ENCODE results near the gene CTBP2. TPM values are rescaled to one million over a fixed set of nuclear protein-coding genes. Genes with fewer than 3 reads are reported as not detected.
A peak's percentile ranks its signal among the peaks of the same experiment; 100 is the strongest.

CTBP2 gene
- total RNA-seq, 2 donors from 2014 or later: 107 to 142 TPM

DNA sequence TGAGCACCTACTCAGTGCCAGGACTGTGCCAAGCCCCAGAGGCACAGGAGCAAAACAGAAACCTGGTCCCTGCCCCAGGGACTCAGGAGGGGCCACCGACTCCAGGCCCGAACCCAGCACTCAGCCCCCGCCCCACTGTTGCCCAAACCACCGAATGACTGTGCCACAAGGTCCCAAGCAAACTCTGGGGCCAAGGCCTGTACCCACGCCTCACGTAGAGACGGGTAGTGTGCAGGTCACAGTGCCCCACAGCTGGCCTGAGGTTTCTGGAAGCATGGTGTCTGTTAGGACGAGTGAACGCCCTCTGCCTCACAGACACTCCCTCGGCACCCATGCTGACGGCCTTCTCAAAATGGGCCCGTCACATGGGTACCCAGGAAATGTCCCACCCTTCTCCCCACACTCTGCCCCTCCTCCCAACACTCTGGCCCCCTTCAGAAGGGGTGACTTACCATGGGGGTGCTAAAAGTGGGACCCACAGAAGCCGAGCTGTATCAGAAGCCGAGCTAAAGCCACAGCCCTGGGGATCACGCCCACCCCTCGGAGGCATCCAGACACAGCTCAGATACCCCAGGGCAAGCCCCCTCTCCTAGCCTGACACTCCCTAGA, 44.2 kb downstream of the CTBP2 start:
- intact Hi-C loops (cut with DNase I, micrococcal nuclease): no loop called here
- no peak for ATAC-seq
- peak in 1 of 2 donors; percentile 25 for DNase-seq

DNA sequence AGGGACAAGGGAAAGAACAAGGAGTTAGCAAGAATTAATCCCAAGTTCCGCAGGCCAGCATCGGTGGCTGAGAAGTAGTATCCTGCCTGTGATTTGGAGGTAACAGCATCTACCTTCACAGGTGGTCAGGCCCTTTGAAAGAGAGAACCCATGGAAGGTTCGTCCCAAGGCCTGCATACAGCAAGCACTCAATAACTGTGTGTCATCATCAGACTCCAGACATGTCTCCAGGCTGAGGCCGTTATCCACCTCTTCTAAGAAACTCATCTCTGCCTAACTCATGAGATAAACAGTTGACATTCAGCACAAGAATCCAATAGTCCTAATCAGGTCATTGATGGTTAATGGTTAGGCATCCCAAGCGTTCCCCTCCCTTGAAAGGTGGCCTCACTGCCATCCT, 45.0 kb downstream of the CTBP2 start:
- DNase-seq (peak in 1 of 2 donors; percentile 13), ATAC-seq (no peak)
- intact Hi-C loops (cut with DNase I, micrococcal nuclease): no loop called here

DNA sequence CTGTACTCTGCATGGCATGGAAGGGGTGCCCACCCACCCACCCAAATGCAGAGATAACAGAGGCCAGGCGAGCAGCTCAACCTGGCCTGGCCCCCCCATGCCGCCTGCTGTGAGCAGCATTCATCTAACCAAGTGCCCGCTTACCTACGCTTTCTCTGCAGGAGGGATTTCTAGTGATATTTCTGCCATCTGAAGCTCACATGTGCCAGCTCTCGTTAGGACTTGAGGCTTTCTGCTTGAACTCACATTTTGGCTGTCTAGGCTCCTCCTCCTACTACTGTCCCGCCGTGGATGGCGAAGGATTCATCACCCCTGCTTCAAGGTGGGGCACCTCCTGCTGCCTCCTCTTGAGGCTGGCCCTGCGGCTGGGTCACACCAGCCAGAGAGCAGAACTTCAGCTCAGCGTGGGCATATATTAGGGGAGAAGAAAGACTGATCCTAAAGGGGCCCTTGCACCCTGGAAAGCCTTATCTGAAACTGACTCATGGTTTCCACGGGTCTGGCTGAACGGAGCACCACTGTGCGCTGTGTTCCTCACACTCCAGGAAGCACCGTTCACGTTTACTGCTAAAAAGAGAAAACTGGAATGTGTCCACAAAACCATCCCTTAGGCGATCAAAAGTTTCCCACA, 45.5 kb downstream of the CTBP2 start:
- DNase-seq (peak in 1 of 2 donors; percentile 17), ATAC-seq (no peak)
- intact Hi-C loops (cut with DNase I, micrococcal nuclease): no loop called here

DNA sequence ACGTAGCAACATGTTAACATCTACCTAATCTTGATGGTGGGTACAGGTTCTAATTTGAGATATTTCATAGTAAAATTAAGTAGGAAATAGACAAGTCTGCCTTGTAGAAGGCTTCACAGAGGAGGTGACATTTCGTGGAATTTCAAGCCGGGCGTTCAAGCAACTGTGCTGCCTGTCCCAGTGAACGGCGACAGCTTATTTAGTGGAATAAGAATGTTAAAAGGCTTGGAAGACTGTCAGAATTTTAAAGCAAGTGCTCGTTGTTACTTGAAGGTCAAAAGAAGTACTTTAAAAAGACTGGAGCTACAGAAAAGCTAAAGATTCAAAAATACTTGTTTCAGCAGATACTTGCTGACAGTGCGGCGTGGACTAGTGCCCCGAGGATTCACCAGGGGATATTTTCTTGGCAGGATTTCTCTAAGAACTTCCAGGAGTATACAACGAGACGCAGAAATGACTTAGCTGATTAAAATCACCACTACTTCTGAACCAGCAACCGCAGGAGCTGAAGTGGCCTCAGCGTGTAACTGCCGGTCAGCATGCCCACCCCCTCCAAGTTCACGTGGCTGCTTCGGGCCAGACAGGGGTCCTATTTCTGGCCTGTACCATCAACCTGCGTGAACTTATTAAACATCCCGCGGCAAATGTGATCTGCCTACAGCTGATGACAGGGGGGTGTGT, 46.5 kb downstream of the CTBP2 start:
- DNase-seq (peak in 1 of 2 donors; percentile 24), ATAC-seq (no peak)
- intact Hi-C loops (cut with DNase I, micrococcal nuclease): no loop called here

DNA sequence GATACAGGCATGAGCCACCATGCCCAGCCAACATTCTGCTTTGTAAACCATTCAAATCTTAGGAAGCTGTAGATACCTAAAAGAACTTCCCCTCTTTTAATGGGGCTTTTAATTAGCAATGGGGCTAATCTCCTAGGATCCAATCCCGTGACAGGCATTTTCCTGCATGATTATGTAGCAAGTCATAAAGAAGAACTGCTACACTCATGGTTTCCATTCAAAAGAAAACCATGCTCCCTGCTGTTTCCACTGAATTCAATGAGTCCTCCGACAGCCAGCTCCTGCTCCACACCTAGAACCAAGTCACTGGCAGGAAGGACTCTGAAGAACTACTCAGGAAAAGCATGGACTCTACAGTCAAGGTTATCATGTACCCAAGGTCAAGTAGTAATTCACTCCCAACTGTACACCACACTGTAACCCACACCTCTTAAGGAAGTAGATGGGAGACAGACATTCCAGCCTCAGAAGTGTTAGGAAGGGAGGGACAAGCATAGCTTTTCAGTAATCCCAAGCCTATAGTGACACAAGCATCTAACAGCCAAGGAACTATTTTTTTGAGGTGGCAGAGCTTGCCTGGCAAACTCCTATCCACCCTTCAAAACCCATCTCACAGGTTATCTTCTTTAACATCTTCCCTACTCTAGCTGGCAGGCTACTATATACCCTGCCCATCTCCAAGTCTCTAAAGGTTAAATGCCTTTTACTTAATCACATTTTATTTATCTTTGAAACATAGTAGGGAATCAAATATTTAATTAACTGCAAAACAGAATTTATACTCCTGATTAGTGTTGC, 47.5 kb downstream of the CTBP2 start:
- ATAC-seq (peak; percentile 85), DNase-seq (peak in 1 of 2 donors; percentile 3)
- intact Hi-C loops (cut with DNase I, micrococcal nuclease): no loop called here

DNA sequence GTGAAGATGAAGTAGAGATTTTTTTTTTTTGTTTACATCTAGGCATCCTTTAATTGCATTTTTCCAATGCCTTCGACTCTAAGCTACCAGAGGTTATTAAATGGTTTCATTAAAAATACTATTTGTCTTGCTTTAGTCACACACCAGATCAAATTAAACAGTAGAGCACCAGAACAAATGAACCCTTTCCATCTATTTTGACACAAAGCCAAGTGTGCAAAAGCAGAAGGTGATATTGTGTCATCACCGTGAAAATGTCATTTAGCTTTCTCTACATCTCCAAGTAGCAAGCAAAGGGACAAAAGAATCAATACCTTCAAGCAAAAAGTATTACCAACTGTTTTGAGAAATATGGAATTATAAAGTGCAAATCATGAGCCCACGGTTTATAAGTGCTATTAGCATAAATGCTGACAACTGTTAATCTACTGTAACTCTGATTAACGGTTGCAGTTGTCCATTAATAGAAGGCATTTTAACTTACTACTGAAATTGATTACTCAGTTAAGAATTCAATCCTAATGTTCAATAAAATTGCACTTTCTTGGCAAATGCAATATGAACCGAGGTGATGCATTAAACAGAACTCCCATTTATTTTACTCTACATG, 49.1 kb downstream of the CTBP2 start:
- DNase-seq: no peak
- ATAC-seq: no peak
- intact Hi-C loops (cut with DNase I, micrococcal nuclease): no loop called here

DNA sequence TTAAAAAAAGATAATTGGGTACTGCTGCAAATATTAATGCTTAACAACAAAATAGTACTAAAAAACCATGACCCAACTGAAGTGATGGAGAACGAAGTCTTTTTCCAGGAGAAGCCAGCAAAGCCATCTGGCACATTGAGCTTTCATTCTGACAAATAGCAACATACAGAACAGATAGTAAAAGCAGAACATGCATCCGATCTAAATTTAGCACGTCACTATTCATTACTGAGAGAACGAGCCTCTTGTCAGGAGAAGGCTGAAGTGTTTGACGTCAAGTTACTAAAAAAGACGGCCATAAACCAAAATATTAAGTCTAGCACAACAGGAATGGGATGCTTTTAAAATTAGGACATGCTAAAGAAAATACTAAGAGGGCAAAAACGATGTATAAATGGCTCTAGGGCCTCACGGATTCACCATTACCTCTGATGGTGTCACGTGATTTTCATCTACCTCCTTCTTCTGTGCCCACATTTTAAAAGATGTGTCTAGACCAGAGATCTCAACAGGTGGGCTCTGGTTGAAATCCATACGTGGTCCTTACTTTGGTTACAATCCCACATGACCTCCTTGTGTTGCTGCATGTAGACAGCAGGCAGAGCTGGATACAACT, 52.3 kb downstream of the CTBP2 start:
- intact Hi-C loops (cut with DNase I, micrococcal nuclease): no loop called here
- no peak for DNase-seq
- ATAC-seq: no peak

DNA sequence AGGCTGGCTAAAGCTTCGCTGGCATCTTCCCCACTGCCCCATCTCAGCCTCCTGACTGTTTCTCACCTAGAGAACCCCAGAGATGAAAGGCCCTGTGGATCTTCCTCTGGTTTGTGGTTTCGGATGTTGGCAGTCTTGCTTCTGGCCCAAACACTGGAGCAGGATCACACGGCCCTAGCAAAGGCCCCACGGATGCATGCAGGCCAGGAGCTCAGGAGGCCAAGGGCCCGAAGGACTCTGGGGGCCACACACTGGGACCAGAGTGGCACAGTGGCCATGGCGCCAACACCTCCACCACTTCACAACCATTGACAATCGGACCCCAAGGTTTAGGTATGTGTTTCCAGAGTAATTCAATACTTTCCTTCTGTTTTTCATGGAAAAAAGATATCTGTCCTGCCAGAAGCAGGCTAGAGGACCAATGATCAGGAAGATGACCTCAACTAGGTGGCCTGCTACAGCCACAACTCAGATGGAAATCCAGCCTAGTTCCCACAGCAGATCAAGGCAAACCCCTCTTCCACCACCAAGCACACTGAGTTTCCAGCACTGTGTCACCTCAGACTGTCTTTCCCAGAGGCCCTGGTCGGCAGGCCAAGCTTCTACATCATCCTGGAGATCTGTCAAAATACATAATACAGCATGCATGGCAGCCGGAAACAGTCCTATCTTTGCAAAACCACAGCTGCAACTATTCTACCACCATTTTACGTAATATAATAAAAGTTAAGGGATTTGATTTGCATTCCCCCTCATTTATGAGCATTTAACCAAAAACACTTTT, 53.0 kb downstream of the CTBP2 start:
- DNase-seq: peak in 1 of 2 donors; percentile 8
- intact Hi-C loops (cut with DNase I, micrococcal nuclease): no loop called here
- ATAC-seq: no peak

DNA sequence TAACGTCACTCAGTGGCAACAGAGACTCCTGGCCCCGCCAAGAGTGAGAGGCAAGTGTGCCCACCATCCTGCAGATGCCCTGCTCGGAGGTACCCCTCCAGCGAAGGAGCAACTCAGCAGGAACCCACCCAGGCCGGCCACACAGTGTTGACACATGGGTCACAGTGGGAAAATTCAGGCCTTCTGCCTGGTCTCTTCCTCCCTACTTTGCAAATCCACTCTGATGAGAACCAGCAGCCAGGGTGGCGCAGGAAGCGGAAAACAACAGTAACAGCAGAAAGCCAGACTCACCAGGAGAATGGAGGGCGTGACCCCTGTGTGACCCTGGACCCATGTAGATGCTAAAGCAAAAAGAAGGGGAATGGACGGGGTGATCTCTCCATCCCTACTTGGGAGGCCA, 53.8 kb downstream of the CTBP2 start:
- intact Hi-C loops (cut with DNase I, micrococcal nuclease): no loop called here
- no peak for ATAC-seq
- DNase-seq: no peak

DNA sequence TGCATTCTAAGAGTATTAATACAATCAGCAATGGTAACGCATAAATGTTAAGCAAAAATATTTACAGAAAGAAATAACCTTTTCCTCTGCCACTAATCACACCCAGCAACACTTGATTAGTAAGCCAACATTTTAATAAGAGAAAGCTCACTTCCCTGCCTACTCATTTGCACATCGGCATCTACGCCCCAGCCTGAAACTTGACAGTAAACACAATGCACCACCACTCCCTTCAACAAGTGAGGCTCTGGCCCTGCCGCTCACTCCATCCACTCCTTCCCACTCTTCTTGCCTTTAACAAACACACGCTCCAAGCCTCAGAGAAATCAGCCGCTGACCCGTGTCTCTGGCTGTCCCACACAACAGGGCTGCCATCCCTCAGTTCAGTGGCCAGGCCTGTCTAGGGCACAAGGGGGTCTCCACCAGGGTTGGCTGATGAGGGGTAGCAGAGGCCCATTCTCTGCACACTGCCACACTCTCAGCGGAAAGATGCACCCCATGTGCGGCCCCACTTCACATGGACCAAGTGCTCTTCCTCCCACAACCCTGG, 54.6 kb downstream of the CTBP2 start:
- intact Hi-C loops (cut with DNase I, micrococcal nuclease): no loop called here
- DNase-seq (peak in 1 of 2 donors; percentile 12), ATAC-seq (no peak)

DNA sequence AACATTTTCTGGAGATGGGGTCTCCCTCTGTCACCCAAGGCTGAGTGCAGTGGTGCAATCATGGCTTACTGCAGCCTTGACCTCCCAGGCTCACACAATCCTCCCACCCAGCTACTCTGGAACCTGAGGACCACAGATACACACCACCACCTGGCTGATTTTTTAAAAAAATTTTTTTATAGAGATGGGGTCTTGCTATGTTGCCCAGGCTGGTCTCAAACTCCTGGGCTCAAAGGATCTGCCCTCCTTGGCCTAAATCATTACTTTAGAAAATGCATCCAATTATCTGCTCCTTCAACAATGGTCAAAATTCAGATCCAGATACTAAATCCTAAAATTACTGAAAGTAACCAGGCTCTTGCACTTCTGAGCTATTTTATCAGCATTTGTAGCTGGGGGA, 55.2 kb downstream of the CTBP2 start:
- DNase-seq (peak in 1 of 2 donors; percentile 14), ATAC-seq (no peak)
- intact Hi-C loops (cut with DNase I, micrococcal nuclease): no loop called here

DNA sequence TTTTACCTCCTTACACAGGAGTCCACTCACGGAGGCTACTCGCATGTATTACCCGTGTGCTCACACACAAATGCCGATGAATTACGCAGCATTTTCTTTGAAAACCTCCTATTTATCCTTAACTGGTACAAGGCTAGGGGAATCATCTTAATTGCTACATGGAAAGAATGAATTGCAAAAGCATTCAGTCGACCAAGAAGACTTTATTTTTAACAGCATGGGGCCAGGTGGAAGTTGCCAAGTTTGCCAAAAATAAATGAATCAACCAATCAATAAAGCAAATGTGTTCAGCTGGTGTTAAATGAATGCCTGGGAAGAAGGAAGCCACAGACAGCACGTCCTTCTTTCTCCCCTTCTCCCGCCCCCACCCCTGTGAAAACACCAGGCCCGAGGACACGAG, 55.8 kb downstream of the CTBP2 start:
- intact Hi-C loops (cut with DNase I, micrococcal nuclease): no loop called here
- DNase-seq (peak in 1 of 2 donors; percentile 1), ATAC-seq (no peak)

DNA sequence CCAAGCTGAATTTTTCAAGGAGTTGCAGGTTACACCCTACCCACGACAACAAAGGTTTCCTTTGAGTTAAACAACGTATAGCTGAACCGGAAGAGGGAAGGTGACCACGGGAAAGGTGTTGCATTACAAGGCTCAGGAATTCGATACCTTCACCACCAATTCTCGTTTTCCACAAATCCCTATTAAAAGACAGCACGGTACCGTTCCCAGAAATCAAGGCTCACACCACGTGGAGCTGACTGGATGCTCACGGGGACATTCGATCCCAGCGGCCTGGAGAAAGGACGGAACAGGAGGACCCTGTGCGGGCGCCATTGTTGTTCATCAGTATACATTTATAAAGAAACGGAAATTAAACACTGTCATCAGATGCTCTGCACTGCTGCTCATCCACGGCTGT, 56.4 kb downstream of the CTBP2 start:
- no peak for ATAC-seq
- DNase-seq: no peak
- intact Hi-C loops (cut with DNase I, micrococcal nuclease): no loop called here

DNA sequence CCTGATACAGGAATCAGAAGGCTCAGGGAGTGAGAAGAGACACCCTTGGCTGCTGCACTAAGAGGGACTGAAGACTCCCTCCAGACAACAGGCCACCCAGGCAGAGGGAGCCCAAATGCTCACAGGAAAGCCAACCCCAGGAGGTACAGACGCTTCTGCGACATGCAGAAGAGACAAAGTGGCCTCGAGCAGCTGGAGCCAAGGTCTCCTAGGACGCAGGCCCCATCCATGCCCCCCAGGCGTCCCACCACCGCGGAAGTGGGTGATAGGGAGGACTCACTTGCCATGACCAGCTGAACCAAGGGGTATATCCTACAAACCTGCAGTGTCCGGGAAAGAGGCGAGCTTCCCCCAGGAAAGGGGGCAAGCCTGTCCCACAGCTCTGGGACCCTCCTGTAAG, 56.9 kb downstream of the CTBP2 start:
- intact Hi-C loops (cut with DNase I, micrococcal nuclease): no loop called here
- DNase-seq (peak in 1 of 2 donors; percentile 19), ATAC-seq (no peak)

DNA sequence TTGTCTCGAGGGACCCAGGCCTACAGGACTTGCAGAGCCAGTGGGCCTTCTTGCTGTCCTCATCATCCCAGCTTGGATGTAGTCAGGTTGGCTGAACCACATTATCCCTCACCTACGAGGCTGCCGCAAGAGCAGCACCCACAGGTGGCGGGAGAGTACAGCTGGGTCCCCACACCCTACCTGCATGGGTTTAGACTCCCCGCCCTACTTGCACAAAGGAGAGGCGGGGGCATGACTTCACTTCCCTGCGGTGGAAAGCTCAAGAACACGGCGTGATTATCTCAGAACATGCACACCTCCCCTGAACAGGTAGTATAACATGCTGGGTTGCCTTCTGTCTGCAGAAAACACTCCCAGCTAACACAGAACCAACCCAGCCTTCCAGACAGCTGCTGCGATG, 57.5 kb downstream of the CTBP2 start:
- DNase-seq: peak; percentile 40 to 58
- peak; percentile 81 for ATAC-seq
- intact Hi-C loops (cut with DNase I, micrococcal nuclease): no loop called here

DNA sequence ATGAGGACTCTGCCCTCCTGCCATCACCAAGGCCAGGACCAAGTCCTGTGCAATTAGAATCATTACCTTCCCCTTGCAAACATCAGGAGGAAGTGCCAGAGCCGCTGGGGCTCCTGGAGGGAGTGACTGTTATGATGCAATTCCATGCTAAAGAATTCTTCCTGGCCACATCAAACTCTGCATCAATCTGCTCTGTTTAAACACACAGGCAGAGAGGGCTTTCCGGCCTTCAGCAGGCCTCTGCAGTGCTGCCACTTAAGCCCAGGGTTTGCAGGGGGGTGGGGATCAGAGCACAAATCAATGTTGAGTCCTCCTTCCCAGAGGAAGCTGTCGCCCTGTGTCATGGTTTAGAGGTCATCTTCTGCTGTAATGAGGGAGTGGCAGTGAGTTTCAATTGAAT, 58.1 kb downstream of the CTBP2 start:
- intact Hi-C loops (cut with DNase I, micrococcal nuclease): no loop called here
- ATAC-seq (peak; percentile 71), DNase-seq (peak in 1 of 2 donors; percentile 54)

DNA sequence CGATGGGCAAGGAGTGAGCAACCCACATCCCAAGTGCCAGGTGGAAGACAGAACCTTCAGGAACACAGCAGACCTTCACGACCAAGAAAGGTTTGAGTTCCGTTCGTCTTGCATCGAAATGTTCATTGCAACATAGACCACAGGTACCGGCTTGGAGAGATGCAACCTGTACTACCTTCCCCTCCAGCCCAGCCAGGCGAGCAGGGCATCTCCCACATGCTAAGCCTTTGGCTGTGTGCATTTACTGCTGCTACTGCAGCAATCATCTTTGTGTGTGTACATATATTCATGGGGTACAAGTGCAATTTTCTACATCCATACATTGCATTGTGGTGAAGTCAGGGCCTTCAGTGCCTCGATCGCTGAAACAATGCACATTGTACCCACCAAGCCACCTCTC, 58.8 kb downstream of the CTBP2 start:
- DNase-seq (no peak), ATAC-seq (no peak)
- intact Hi-C loops (cut with DNase I, micrococcal nuclease): no loop called here

DNA sequence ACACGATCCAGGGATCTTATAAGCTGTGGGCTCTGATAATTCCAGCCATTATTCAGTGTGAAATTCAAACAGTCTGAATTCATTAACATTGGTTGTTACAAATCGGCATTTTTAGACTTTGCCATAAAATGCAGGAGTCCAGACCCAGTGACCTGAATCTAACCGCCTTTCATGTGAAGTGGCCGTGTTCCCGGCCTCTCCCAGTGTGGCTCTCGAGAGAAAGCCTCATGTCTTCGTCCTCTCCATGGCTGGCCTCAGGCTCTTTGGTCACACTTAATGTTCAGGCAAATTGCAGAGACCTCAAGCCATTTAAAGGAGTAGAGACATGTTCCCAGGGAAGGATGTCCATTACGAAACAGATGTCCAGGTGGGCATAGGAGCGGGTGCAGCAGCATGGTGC, 59.3 kb downstream of the CTBP2 start:
- no peak for ATAC-seq
- intact Hi-C loops (cut with DNase I, micrococcal nuclease): no loop called here
- no peak for DNase-seq

All from left colon (tissue), 2 donors.